ENCODE data around the gene SREBF2.

DNA sequence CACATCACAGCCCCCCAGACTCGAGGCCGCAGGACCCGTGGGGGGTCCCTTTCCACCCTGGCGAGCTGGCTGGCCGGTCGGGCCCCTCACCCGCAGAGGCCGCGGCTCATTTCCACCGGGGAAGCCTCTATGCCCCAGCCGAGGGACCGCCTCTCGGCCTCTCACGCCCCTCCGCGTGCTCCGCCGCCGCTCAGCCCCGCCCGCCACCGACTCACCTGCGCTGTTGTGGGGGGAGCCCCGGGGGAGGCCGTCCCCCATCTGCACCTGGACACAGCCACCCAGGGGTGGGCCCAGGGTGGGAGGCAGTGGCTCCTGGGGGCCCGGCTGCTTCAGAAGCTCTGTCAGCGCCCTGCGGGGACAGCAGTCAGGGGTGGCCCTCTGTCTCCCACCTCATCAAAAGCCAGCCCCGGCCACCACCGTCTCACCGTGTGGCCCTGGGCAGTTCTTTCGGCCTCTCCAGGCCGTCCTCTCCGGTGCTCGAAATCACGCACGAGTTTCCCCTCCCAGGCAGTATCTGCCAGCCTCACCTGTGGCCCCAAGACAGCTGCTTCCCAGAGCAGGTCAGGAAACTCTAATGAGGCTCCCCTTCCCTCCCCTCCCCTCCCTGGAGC lies 78.2 kb downstream of the SREBF2 start:
- TF ChIP-seq EZH2 (IDR thresholded peaks at IDR 0.05; ENCODE audit: borderline replicate concordance, low read length) (no peak), CTCF (conservative IDR thresholded peaks at IDR 0.05 in 1 of 2, IDR thresholded peaks at IDR 0.05 in 1 of 2; ENCODE audit: extremely low read depth in 1 of 2, insufficient read depth in 1 of 2, low read depth in 1 of 2, low read length in 2 of 2) (no peak)

Data from mammary epithelial cell (primary cell).